PC-3 (cell line): ENCODE results near the gene CENPE.

ENCODE experiments used
- EZH2 ChIP-seq: fragments of 300-600 bp; sonication (generic); IDR thresholded peaks from one replicate; pipeline ENCODE4 v1.6.1; 2017; ENCODE audit warnings: antibody characterized with exemption, mild to moderate bottlenecking, low read length; ENCODE audit not compliant: unreplicated experiment
- EZH2phosphoT487 ChIP-seq: fragments of 300-600 bp; sonication (generic); IDR thresholded peaks from 2 replicates; pipeline ENCODE4 v1.6.1; 2018; ENCODE audit warnings: mild to moderate bottlenecking, antibody characterized with exemption, low read length, borderline replicate concordance
- TF ChIP-seq, protein P1 (sequence below): fragments of 300-600 bp; sonication (generic); conservative IDR thresholded peaks from 2 replicates; pipeline ENCODE4 v1.5.1; 2017; ENCODE audit warnings: antibody characterized with exemption, low read depth, mild to moderate bottlenecking, low read length

DNA sequence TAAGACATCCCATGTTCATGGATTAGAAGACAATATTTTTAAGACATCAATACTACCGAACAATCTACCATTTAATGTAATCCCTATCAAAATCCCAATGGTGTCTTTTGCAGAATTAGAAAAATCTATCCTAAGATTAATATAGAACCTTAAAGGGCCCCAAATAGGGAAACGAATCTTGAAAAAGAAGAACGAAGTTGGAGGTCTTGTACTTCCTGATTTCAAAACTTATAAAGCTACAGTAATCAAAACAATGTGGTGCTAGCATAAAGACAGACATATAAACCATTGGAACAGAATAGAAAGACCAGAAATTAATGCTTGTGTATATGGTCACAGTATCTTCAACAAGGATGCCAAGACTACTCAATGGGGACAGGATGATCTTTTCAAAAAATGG, 42.0 kb downstream of the CENPE start:
- TF ChIP-seq EZH2 (no peak), EZH2phosphoT487 (no peak)
- TF ChIP-seq, protein P1, sequence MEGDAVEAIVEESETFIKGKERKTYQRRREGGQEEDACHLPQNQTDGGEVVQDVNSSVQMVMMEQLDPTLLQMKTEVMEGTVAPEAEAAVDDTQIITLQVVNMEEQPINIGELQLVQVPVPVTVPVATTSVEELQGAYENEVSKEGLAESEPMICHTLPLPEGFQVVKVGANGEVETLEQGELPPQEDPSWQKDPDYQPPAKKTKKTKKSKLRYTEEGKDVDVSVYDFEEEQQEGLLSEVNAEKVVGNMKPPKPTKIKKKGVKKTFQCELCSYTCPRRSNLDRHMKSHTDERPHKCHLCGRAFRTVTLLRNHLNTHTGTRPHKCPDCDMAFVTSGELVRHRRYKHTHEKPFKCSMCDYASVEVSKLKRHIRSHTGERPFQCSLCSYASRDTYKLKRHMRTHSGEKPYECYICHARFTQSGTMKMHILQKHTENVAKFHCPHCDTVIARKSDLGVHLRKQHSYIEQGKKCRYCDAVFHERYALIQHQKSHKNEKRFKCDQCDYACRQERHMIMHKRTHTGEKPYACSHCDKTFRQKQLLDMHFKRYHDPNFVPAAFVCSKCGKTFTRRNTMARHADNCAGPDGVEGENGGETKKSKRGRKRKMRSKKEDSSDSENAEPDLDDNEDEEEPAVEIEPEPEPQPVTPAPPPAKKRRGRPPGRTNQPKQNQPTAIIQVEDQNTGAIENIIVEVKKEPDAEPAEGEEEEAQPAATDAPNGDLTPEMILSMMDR, result no peak
